GM18520 (cell line): ENCODE data around the gene PLXNB2.

Experiments
- ATAC-seq: cut with Tn5 transposase; IDR thresholded peaks from one replicate; pipeline ENCODE4 v1.9.1; 2021; ENCODE audit not compliant: unreplicated experiment

The PLXNB2 gene

GRCh38 chr22:50311606-50312351, 4.3 kb upstream of the PLXNB2 start:
- no peak for ATAC-seq

GRCh38 chr22:50310949-50311444, 3.6 kb upstream of the PLXNB2 start:
- no peak for ATAC-seq

DNA sequence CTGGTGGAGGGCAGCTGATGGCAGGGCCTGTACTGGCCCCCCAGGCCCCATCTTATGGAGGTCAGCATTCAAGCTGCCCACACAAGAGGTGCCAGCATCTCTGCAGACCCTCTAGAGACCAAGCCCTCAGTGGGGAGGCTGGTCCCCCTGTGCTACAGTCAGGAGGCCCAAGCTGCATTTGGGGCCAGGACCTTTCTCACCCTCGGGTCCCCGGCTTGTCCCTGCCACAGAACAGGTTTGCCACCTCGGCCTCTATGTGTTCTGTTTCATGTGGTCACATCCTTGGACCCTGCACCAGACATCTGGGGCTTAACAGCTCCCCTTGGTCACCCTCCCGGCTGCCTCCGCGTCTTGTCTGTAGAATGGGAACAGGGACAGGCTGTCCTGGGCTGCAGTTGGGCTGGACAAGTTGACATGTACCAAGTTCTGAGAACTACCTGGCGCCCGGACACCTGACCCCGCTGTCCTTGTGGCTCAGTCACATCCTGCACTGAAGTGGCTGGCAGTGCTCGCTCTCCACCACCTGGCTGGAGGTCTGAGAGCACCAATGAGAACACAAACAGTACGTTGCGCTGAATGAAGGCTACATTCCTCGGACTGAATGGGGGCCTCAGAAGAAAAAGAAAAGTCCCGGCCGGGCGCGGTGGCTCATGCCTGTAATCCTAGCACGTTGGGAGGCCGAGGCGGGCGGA, 2.7 kb upstream of the PLXNB2 start:
- no peak for ATAC-seq

- ATAC-seq: no peak
These were observed 2.1 kb upstream of the PLXNB2 start for GRCh38 chr22:50309601-50309991.

DNA sequence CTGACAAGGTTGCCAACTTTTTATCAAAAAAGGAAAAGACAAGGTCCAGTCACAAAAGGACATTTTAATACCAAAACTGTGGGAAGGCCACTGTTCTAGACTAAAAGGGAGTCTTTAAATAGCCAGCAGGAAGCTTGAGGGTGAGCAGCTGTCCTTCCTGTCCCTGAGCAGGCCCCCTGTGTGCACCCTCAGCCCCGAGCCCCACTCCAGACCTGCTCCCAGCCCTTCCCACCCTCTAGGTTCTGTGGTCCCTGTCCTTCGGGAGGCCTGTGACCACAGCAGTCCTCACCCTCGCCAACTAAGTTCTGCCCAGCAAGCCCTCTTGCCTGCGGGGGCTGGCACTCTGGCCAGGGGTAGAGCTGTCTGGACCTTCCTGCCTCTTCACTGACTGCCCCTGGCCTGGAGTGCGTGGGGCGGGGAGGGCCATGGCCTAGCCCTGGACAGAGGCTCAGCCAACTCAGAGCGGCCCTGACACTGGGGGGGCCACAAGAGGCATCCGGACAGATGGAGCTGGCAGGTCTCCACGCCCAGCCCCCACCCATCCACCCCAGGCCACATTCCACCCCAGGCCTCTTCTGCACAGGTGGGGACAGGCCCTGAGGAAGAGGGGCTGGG, 1.6 kb upstream of the PLXNB2 start:
- no peak for ATAC-seq

- no peak for ATAC-seq
These were observed 1.1 kb upstream of the PLXNB2 start for GRCh38 chr22:50308597-50308935.

DNA sequence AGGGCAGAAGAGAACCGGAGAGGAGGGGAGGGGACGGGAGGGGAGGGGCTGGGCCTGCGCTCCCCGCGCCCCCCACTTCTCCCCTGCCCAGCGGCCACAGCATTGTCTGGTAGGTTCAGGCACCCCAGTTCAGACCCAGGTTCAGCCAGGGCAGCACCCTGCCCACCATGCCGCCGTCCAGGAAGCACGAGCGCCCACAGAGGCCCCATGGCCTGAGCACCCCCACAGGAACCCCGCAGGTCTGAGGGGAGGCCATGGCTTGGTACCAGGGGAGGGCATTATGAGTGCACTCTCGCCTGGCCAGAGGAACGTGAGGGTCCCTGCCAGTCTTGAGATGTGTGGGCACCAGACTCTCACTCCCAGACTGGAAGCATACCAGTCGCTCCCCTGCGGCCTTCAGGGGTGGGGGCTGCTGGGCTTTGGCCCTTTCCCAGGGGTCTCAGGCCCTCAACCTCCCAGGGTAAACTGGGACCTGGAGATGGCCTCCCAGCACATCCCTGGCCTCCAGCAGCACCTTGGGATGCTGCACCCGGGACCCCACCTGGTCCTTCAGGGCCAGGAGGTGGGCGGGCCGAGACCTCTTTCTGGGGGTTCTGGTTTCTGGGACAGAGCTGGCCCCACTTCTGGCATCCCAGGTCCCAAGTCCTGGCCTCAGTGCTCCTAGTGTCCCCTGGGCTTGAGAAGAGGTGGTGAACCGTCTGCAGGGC, 597 bp upstream of the PLXNB2 start:
- ATAC-seq: no peak

- no peak for ATAC-seq
These were observed 1.4 kb downstream of the PLXNB2 start for GRCh38 chr22:50305923-50306566.

DNA sequence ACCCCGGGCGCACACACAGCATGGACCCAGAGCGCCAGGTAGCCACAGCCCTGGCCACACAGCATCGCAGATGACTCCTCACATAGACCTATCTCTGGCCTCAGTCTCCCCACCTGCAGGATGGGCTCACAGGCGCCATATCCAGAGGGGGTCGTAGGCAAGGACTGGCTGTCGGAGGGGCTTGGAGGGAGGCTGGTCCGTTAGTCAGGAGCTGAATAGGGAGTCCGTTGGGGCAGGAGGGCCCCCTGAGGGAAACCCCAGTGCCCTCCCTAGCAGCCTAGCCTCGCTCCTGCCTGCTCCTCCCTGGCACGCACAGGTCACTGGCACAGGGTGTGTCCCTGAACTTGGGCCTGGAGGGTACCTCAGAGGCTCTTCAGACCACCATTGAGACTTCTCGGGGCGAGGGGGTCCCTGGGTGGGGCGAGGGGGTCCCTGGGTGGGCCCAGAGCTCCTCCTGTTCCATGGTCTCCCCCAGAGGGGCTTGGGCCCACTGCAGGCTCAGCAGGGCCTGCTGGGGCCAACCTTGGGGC, 2.0 kb downstream of the PLXNB2 start:
- ATAC-seq: no peak

GRCh38 chr22:50304528-50305392, 2.7 kb downstream of the PLXNB2 start:
- no peak for ATAC-seq

DNA sequence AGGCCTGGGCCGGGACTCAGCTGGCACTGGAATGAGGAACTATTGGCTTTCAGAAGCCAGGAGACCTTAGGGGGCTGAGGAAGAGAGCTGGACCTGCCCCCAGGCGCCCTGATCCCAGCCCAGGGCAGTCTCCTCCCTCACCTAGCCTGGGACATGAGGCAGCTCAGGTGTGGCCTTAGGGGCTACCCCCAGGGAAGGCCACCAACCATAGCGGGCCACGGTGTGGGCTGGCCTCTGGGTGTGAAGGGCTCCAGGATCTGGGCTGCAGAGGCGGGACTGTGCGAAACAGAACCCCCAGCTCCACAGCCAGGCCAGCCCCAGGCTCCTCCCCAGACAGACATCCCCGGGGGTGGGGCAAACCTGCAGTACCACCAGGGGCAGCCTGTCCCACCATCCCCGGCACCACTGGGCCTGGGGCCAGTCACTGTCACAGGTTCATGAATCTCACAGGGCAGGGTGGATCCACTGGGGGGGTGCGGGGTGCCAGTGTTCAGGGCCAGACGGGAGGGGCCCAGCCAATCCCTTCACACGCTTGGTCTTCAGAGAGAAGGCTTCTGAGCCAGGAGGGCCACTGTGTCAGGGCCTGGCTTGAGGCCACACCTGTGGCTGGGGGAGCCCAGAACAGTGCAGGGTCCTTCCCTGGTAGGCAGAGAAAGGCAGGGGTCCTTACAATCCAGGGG, 3.5 kb downstream of the PLXNB2 start:
- no peak for ATAC-seq

DNA sequence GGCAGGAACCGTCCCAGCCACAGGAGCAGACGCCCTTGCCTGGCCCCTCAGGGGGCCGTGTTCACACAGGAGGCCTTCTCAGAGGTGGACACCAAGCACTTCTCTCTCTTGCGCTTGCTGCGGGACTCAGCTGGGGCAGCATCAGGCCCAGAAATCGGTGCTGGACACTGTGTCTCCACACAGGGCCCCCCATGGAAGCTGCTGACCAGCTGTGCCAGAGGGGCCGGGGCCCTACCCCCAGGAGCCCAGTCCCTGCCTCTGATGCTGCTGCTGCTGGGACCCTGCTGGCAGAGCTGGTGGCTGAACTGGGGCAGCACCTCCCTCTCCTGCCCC, 4.0 kb downstream of the PLXNB2 start:
- no peak for ATAC-seq

GRCh38 chr22:50302564-50302963, 4.9 kb downstream of the PLXNB2 start:
- ATAC-seq: no peak

- no peak for ATAC-seq
These were observed 5.4 kb downstream of the PLXNB2 start for GRCh38 chr22:50302041-50302541.

GRCh38 chr22:50301581-50301991, 5.9 kb downstream of the PLXNB2 start:
- ATAC-seq: no peak

DNA sequence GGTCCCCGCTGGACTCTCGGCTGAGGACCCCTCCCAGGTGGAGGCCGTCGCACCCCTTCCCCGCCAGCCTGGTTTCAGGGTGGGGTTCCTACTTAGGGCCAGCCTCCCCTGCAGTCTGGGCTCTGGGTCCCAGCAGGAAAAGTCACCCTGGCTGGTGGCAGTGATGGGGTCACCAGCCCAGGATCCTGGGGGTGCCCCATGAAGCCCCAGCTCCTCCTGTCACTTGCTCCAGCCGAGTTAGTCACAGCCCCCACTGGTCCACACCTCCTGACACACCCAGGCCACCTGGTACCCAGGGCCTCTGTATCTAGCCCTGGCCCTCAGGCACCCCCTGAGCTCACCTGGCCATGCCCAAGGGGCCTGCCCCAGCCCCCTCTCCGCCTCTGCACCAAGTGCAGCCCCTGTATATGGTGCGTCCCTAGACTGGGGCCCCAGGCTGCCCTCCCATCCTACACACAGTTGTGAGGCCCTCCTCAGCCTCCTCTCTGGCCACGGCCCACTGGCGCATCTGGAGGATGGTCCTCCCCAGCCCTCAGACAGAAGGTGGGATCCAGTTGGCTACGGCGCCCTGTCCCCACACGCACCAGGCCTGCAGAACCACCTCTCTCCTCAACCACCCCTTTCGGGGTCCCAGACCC, 6.7 kb downstream of the PLXNB2 start:
- ATAC-seq: no peak

DNA sequence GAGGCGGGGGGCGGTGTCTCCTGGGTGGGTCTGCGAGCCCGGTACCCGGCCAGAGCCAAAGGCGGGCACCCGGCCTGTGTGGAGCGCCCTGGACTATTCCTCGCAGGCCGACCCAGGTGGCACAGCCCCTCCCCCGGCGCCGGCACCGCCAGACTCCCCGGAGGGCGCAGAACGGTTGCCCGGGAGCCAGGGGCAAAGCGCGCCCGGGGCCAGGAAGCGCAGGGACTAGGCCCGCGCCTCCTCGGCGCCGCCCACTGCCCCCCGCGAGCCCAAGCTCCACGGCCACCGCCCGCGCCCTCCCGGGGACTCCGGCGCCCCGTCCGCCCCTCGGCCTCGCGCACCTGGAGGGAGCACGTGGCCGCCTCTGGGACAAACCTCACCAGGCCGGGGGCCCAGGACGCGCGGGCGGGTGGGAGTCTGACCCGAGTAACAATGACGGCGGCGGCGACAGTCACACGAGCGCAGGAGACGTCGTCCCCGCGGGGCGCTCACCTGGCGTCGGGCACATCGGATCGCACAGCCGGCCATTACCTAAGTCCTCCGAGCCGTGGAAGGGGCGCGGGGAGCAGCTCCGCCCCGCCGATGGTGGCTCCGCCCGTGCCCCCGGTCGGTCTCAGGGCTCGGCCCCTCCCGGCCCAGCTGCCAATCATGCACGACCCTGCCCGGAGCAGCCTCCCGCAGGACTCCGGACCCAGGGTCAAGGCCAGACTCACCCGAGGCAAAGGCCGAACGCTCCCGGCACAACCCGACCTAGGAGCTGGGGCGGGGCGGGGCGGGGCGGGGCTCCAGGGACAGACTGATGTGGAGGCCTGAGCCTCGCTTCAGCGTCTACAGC, 7.4 kb downstream of the PLXNB2 start:
- no peak for ATAC-seq
